IPS-18a (cell line): ENCODE results near the gene CEP76.
"Not testable (repeated sequence)": the region's sequence is repeated elsewhere in the genome, so short reads cannot be mapped to it uniquely, and the experiment has no call there.

ENCODE experiments used
- H3K27ac ChIP-seq: one replicate; pipeline ENCODE4 v1.5.1; 2013; ENCODE audit warnings: low read length
- H3K27me3 ChIP-seq: one replicate; pipeline ENCODE4 v1.6.1; 2013; ENCODE audit warnings: mild to moderate bottlenecking, low read length; ENCODE audit not compliant: control insufficient read depth, insufficient read depth
- H3K36me3 ChIP-seq: one replicate; pipeline ENCODE4 v1.6.1; 2013; ENCODE audit warnings: low read depth, low read length; ENCODE audit not compliant: control insufficient read depth
- H3K4me1 ChIP-seq: one replicate; pipeline ENCODE4 v1.6.1; 2013; ENCODE audit warnings: low read depth, low read length; ENCODE audit not compliant: control insufficient read depth
- H3K4me3 ChIP-seq: one replicate; pipeline ENCODE4 v1.5.1; 2013; ENCODE audit warnings: low read length
- H3K9ac ChIP-seq: one replicate; pipeline ENCODE4 v1.6.1; 2013; ENCODE audit warnings: mild to moderate bottlenecking, low read length, moderate library complexity
- H3K9me3 ChIP-seq: one replicate; pipeline ENCODE4 v1.6.1; 2013; ENCODE audit warnings: low read depth, low read length; ENCODE audit not compliant: control insufficient read depth

The CEP76 gene

GRCh38 chr18:12638644-12639124, 63.8 kb downstream of the CEP76 start:
- Histone ChIP-seq H3K27me3 (no peaks in the 10 kb centered on the region), H3K27ac (no peak overlapping the region), H3K36me3 (no peaks in the 10 kb centered on the region), H3K9me3 (no peaks in the 10 kb centered on the region), H3K9ac (no peak overlapping the region), H3K4me3 (no peak overlapping the region), H3K4me1 (no peaks in the 10 kb centered on the region)

- no peaks in the 10 kb centered on the region for H3K4me1 ChIP-seq
- no peaks in the 10 kb centered on the region for H3K36me3 ChIP-seq
- no peaks in the 10 kb centered on the region for H3K9me3 ChIP-seq
- no peak overlapping the region for H3K9ac ChIP-seq
- H3K27me3 ChIP-seq: no peaks in the 10 kb centered on the region
- H3K4me3 ChIP-seq: no peak overlapping the region
- no peak overlapping the region for H3K27ac ChIP-seq
These were observed 64.5 kb downstream of the CEP76 start for GRCh38 chr18:12637901-12638643.

GRCh38 chr18:12637393-12637792, 65.1 kb downstream of the CEP76 start:
- no peaks in the 10 kb centered on the region for H3K9me3 ChIP-seq
- H3K4me3 ChIP-seq: no peak overlapping the region
- H3K4me1 ChIP-seq: no peaks in the 10 kb centered on the region
- H3K27ac ChIP-seq: no peak overlapping the region
- no peak overlapping the region for H3K9ac ChIP-seq
- H3K36me3 ChIP-seq: no peaks in the 10 kb centered on the region
- no peaks in the 10 kb centered on the region for H3K27me3 ChIP-seq

GRCh38 chr18:12631831-12632477, 70.6 kb downstream of the CEP76 start:
- Histone ChIP-seq H3K27me3 (no peaks in the 10 kb centered on the region), H3K9ac (no peak overlapping the region), H3K4me3 (no peak overlapping the region), H3K36me3 (no peaks in the 10 kb centered on the region), H3K9me3 (no peaks in the 10 kb centered on the region), H3K27ac (no peak overlapping the region), H3K4me1 (no peaks in the 10 kb centered on the region)

- Histone ChIP-seq H3K9ac (no peak overlapping the region), H3K36me3 (no peaks in the 10 kb centered on the region), H3K27ac (no peak overlapping the region), H3K4me1 (no peaks in the 10 kb centered on the region), H3K4me3 (no peak overlapping the region), H3K9me3 (no peaks in the 10 kb centered on the region), H3K27me3 (no peaks in the 10 kb centered on the region)
These were observed 72.4 kb downstream of the CEP76 start for GRCh38 chr18:12630136-12630535.

- H3K36me3 ChIP-seq: no peaks in the 10 kb centered on the region
- no peak overlapping the region for H3K27ac ChIP-seq
- no peak overlapping the region for H3K9ac ChIP-seq
- H3K4me1 ChIP-seq: no peaks in the 10 kb centered on the region
- no peak overlapping the region for H3K4me3 ChIP-seq
- H3K9me3 ChIP-seq: no peaks in the 10 kb centered on the region
- no peaks in the 10 kb centered on the region for H3K27me3 ChIP-seq
These were observed 73.5 kb downstream of the CEP76 start for GRCh38 chr18:12628706-12629702.

- not testable (repeated sequence) for H3K4me3 ChIP-seq, H3K9ac ChIP-seq, H3K27me3 ChIP-seq, H3K27ac ChIP-seq, H3K4me1 ChIP-seq, H3K9me3 ChIP-seq, H3K36me3 ChIP-seq
These were observed 75.3 kb downstream of the CEP76 start for GRCh38 chr18:12627199-12627598.

GRCh38 chr18:12625241-12625640, 77.3 kb downstream of the CEP76 start:
- Histone ChIP-seq H3K27me3 (no peaks in the 10 kb centered on the region), H3K9me3 (no peaks in the 10 kb centered on the region), H3K36me3 (no peaks in the 10 kb centered on the region), H3K27ac (no peak overlapping the region), H3K4me3 (no peak overlapping the region), H3K4me1 (no peaks in the 10 kb centered on the region), H3K9ac (no peak overlapping the region)
